HG03103 (cell line): ENCODE results near the gene FOXO3B.
"Not testable (repeated sequence)": the region's sequence is repeated elsewhere in the genome, so short reads cannot be mapped to it uniquely, and the experiment has no call there.

Experiments used
- ATAC-seq: cut with Tn5 transposase; IDR thresholded peaks from one replicate; pipeline ENCODE4 v1.9.1; 2021; ENCODE audit warnings: low read depth; ENCODE audit not compliant: unreplicated experiment

FOXO3B gene

DNA sequence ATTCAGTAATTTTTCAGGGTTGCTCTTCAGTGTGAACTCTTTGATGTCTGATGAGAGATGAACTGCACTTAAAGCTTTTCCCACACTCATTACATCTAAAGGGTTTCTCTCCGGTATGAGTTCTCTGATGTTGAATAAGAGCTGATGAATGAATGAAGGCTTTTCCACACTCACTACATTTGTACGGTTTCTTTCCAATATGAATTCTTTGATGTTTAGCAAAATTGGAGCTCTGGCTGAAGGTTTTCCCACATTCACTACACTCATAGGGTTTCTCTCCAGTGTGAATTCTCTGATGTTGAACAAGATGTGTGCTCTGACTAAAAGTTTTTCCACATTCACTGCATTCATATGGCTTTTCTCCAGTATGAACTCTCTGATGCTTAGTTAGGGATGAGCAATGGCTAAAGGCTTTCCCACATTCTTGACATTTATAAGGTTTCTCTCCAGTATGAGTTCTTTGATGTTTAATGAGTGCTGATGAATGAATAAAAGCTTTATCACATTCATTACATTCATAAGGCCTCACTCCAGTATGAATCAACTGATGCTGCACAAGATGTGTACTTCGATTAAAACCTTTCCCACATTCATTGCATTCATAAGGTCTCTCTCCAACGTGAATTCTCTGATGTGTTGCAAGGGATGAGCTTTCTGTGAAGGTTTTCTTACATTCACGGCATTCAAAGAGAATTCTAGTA, 20.0 kb downstream of the FOXO3B start:
- ATAC-seq = not testable (repeated sequence)

DNA sequence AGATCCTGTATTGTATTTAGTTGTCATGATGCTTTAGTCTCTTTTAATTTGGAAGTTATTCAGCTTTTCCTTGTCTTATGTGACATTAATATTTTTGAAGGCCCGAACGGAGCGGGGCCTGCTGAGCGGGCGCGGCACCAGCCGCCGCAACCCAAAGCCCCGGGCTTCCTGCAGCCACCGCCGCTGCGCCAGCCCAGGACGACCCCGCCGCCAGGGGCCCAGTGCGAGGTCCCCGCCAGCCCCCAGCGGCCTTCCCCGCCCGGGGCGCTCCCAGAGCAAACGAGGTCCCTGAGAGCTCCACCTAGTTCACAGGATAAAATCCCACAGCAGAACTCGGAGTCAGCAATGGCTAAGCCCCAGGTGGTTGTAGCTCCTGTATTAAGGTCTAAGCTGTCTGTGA, 32.0 kb downstream of the FOXO3B start:
- not testable (repeated sequence) for ATAC-seq

DNA sequence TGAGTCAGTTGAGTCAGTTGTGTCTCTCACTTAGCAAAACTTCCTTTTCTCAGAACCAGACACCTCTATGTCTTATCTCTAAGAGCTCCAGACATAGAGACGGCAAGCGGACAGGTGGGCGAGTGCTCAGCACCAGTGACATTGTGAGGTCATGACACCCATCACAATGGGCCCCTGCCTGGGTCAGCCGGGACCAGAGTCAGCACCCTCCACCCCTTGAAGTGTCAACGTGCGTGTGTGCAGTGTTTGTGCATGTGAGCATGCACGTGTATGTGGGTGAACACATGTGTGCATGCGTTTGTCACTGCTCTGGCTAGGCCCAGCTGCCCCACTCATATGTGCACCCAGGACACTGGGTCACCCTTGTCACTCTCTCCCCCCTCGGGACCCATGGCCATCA, 37.8 kb downstream of the FOXO3B start, which contains the start of gene TBC1D28:
TBC1D28 (minus strand) TSS at position 101 of the 400 bp plus-strand sequence. CDS start 3,039 bp downstream, outside the sequence.
- not testable (repeated sequence) for ATAC-seq

DNA sequence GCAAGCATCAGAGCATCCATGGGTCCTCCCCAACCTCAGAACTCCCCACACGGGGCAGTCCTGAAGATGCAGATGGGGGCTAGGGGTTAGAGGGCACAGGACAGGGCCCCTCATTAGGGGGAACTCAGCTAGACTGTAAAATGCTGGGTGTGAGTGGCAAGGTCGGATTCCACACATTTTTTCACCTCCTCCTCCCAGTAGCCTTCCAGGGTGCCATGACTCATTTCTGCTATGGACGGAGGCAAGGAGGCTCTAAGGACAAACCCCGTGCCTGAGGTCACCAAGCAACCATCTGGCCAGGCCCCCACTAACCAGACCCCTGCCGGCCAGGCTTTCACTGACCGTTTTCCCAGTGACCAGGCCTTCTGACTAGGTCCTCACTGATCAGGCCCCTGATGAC, 39.0 kb downstream of the FOXO3B start:
- not testable (repeated sequence) for ATAC-seq

DNA sequence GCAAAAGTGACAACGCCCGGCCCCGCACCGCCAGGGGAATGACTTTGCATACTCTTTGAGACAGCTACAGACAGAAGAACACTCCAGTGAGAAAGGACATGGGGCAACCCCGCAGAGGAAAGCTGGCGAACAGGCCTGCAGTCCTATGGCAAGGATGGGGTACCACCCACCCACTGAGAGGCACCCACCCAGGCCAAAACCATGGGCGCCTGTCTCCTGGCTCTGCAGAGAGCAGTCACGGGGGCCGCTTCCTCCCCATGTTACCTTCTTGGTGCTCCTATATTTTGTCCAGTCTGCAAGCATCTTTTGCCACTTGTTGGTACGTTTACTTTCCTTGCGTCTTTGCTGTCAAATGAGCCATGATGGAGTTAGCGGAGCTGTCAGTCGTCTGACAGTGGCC, 43.8 kb downstream of the FOXO3B start:
- ATAC-seq = not testable (repeated sequence)

DNA sequence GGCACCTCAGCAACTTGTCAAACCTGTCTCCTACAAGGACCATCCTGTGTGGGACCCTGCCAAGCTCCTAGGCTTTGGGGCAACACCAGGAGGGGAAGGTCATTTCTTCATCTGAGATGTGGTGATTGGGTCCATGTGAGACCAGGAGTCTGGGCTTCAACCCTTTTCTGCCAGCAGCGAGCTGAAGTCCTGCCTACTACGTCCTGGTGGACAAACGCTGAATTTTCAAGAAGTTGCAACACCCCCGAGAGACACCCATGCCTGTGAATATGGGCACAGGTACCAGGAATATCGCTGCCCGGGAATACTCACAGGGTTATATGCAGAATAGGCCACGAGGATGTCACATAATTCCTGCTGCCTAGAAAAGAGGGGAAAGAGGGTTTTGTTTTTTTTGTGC, 45.9 kb downstream of the FOXO3B start:
- not testable (repeated sequence) for ATAC-seq

DNA sequence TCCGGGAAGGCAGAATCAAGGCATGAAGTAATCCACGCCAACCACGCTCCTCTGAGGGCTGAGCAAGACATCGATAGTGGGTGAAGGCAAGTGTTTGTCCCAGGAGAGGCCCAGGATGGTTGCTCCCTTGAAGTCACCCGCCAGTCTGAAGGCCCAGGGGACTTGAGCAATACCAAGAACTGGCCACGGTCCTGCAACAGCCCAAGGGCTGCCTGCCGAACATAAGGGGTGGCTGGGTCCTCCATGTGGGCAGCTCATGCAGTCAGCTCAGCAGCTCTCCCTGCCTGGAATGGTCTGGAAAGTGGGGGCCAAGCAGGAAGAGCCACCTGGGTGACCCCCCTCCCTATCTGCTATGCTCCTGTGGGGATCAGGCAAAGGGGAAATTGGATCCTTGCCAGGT, 46.3 kb downstream of the FOXO3B start:
- ATAC-seq = not testable (repeated sequence)

DNA sequence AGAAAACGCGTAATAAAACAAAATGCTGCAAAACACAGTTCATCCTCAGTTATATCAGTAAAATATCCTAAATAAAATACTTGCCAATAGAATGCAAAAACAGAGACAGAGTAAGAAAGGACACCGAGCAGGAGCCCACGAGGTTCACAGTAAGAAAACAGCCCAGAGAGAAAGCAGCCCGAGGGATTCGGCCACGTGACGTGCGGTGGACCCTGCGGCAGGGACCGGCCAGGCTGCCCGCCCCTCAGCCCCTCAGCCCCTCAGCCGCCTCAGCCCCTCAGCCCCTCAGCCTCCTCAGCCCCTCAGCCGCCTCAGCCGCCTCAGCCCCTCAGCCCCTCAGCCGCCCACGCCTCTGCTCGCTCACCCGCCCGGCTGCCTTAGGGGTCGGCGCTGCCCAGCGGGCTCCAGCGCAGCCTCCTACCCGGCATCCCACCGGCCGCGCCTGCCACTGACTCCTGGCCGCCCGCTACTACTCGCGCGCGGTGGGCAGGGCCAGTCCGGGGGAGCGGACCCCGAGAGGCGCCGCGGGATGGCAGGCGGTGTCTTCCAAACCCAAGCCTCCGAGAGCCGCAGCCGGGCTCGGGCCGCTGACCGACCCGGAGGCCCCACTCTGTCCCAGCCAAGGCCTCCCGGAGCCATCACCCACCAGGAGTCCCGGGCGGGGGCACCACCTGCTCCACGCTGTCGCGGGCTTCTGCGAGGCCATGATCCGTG, 47.4 kb downstream of the FOXO3B start:
- not testable (repeated sequence) for ATAC-seq
